ENCODE results near the gene PLK5. TPM values are rescaled to one million over a fixed set of nuclear protein-coding genes. Genes with fewer than 3 reads are reported as not detected.

PLK5 gene
- total RNA-seq, 1 experiment from 2014 or later: 0.57 TPM

GRCh38 chr19:1525343-1525742 is 1.5 kb downstream of the PLK5 start:
- no peaks in the 10 kb centered on the region for H3K36me3 Mint-ChIP-seq (ENCODE audit: insufficient read depth in 1 of 3, low read depth in 3 of 3)
- no peak overlapping the region for H3K4me3 Mint-ChIP-seq
- Histone ChIP-seq H4K5ac (ENCODE audit: insufficient read length, low read depth, low read length) (no peak overlapping the region), H2AK5ac (ENCODE audit: insufficient read length, low read length) (no peak overlapping the region), H3K56ac (ENCODE audit: insufficient read length, low read depth, low read length) (no peak overlapping the region), H3K9me3 (ENCODE audit: control insufficient read depth, low read depth, low read length) (no peaks in the 10 kb centered on the region), H3K9ac (ENCODE audit: extremely low read depth, insufficient read length, low read length) (no peak overlapping the region), H2AFZ (ENCODE audit: low read length) (no peak overlapping the region), H2BK15ac (ENCODE audit: low read depth, low read length) (no peak overlapping the region), H4K91ac (ENCODE audit: insufficient read length, low read depth, low read length) (no peak overlapping the region), H3K18ac (ENCODE audit: insufficient read length, low read depth, low read length) (no peak overlapping the region), H4K20me1 (ENCODE audit: control insufficient read depth, insufficient read depth, insufficient read length) (peaks cover 3% of the 10 kb centered on the region), H3K27ac (ENCODE audit: insufficient read length, low read depth, low read length) (no peak overlapping the region), H3K4ac (ENCODE audit: low read depth, low read length) (no peak overlapping the region), H3K4me2 (ENCODE audit: insufficient read depth, insufficient read length, low read length) (no peak overlapping the region), H2BK12ac (ENCODE audit: insufficient read length, low read depth, low read length) (no peak overlapping the region), H3T11ph (ENCODE audit: low read length) (no peak overlapping the region), H2BK120ac (ENCODE audit: low read depth, low read length, poor library complexity, severe bottlenecking) (no peak overlapping the region), H3K14ac (ENCODE audit: insufficient read depth, low read length) (no peak overlapping the region), H3K27me3 (ENCODE audit: insufficient read depth, low read length) (peaks cover 16% of the 10 kb centered on the region; the same call in 1 of the 2 replicates), H3K23ac (ENCODE audit: insufficient read length, low read depth, low read length) (no peak overlapping the region), H4K8ac (replicated peaks; ENCODE audit: insufficient read length, low read depth, low read length) (no peak overlapping the region), H3K79me2 (ENCODE audit: insufficient read depth, low read length) (no peaks in the 10 kb centered on the region), H2BK5ac (ENCODE audit: insufficient read length, low read length) (no peak overlapping the region), H2BK20ac (ENCODE audit: low read depth, low read length, poor library complexity, severe bottlenecking) (no peak overlapping the region), H3K23me2 (ENCODE audit: insufficient read length, low read depth, low read length, poor library complexity, severe bottlenecking) (peaks cover 2% of the 10 kb centered on the region), H3K79me1 (ENCODE audit: insufficient read depth, low read depth, low read length, poor library complexity, severe bottlenecking) (no peaks in the 10 kb centered on the region), H3K4me1 (ENCODE audit: insufficient read depth, low read length) (no peaks in the 10 kb centered on the region)
- peaks cover 0 to 6% of the 10 kb centered on the region in 2 experiments; a peak in 3 of 5 replicates for H3K9me3 Mint-ChIP-seq
- H3K27ac Mint-ChIP-seq: no peak overlapping the region
- no peak for DNase-seq
- peaks cover 6 to 7% of the 10 kb centered on the region in 2 experiments; a peak in 3 of 4 replicates for H3K4me1 Mint-ChIP-seq
- H3K27me3 Mint-ChIP-seq (ENCODE audit: low read depth): peaks cover 72% of the 10 kb centered on the region
- WGBS (ENCODE audit: extremely low coverage, insufficient read length, low lambda C conversion rate): no CpG with 5 or more reads among the region's 31 CpGs
- TF ChIP-seq CTCF (conservative IDR thresholded peaks at IDR 0.05): 0 out of 3 replicates have a peak, but pooled peaks have one; percentile 21
